HepG2 (cell line): ENCODE measurements around the gene CEMP1. TPM values are rescaled to one million over a fixed set of nuclear protein-coding genes. Genes with fewer than 3 reads are reported as not detected.

Experiments
- CEBPB ChIP-seq: IDR thresholded peaks from 2 replicates; pipeline ENCODE4 v1.6.1; 2011; ENCODE audit warnings: low read depth, low read length, improper control_type of control experiment, borderline replicate concordance
- CENPT ChIP-seq: sonication (generic); formaldehyde crosslinking; IDR thresholded peaks from 2 replicates; pipeline ENCODE4 v1.8.0; 2022; ENCODE audit warnings: low read depth, mild to moderate bottlenecking, moderate library complexity, missing genetic modification reagents
- CREM ChIP-seq, 2 experiments: sonication (generic) in 1 of 2; formaldehyde crosslinking in 1 of 2; IDR thresholded peaks; 2 replicates each; pipeline versions ENCODE4 v1.4.0 to v1.6.1; 2016 to 2020; ENCODE audit warnings: antibody characterized with exemption in 1 of 2, mild to moderate bottlenecking in 1 of 2, missing genetic modification reagents in 1 of 2
- DMAP1 ChIP-seq: IDR thresholded peaks from 2 replicates; pipeline ENCODE4 v1.6.1; 2016
- FOXA3 ChIP-seq: IDR thresholded peaks from 2 replicates; pipeline ENCODE4 v1.6.1; 2016; ENCODE audit warnings: missing genetic modification reagents, missing compliant biosample characterization
- HNRNPLL ChIP-seq: fragments of 200-400 bp; formaldehyde crosslinking; IDR thresholded peaks from 2 replicates; pipeline ENCODE4 v1.6.1; 2017; ENCODE audit warnings: mild to moderate bottlenecking, low read depth, low read length; ENCODE audit not compliant: poor library complexity, severe bottlenecking
- KDM6A ChIP-seq: IDR thresholded peaks from 2 replicates; pipeline ENCODE4 v1.6.1; 2016; ENCODE audit warnings: low read depth
- MLLT10 ChIP-seq: sonication (generic); formaldehyde crosslinking; IDR thresholded peaks from 2 replicates; pipeline ENCODE4 v1.4.0; 2020; ENCODE audit warnings: missing genetic modification reagents
- NFKBIZ ChIP-seq: IDR thresholded peaks from 2 replicates; pipeline ENCODE4 v1.6.1; 2018; ENCODE audit warnings: missing genetic modification reagents, missing compliant biosample characterization
- RNF2 ChIP-seq: fragments of 450-650 bp; conservative IDR thresholded peaks from 2 replicates; pipeline ENCODE4 v1.6.1; 2016; ENCODE audit warnings: low read depth
- SAFB2 ChIP-seq: sonication (generic); formaldehyde crosslinking; IDR thresholded peaks from 2 replicates; pipeline ENCODE4 v1.5.1; 2020; ENCODE audit warnings: missing genetic modification reagents, low read depth, mild to moderate bottlenecking, borderline replicate concordance
- SALL1 ChIP-seq: sonication (generic); formaldehyde crosslinking; IDR thresholded peaks from 2 replicates; pipeline ENCODE4 v1.8.0; 2022; ENCODE audit warnings: mild to moderate bottlenecking, missing genetic modification reagents
- SIX4 ChIP-seq: sonication (generic); formaldehyde crosslinking; IDR thresholded peaks from 2 replicates; pipeline ENCODE4 v1.4.0; 2020; ENCODE audit warnings: missing genetic modification reagents
- SP1 ChIP-seq, 2 experiments: fragments of 450-650 bp in 1 of 2; sonication (generic) in 1 of 2; formaldehyde crosslinking in 1 of 2; IDR thresholded peaks; 2 replicates each; pipeline versions ENCODE4 v1.4.0 to v1.6.1; 2016 to 2020; ENCODE audit warnings: missing genetic modification reagents in 1 of 2
- SP5 ChIP-seq: IDR thresholded peaks from 2 replicates; pipeline ENCODE4 v1.6.1; 2016; ENCODE audit warnings: low read depth, borderline replicate concordance
- TOE1 ChIP-seq: sonication (generic); formaldehyde crosslinking; IDR thresholded peaks from 2 replicates; pipeline ENCODE4 v1.4.0; 2020; ENCODE audit warnings: mild to moderate bottlenecking, missing genetic modification reagents
- ZNF24 ChIP-seq: fragments of 450-650 bp; IDR thresholded peaks from 2 replicates; pipeline ENCODE4 v1.6.1; 2017; ENCODE audit warnings: antibody characterized with exemption, mild to moderate bottlenecking
- ZNF317 ChIP-seq: sonication (generic); formaldehyde crosslinking; IDR thresholded peaks from 2 replicates; pipeline ENCODE4 v1.5.0; 2020; ENCODE audit warnings: mild to moderate bottlenecking, missing genetic modification reagents
- ZNF543 ChIP-seq: sonication (generic); formaldehyde crosslinking; IDR thresholded peaks from 2 replicates; pipeline ENCODE4 v1.4.0; 2020; ENCODE audit warnings: mild to moderate bottlenecking, missing genetic modification reagents
- ZNF776 ChIP-seq: sonication (generic); formaldehyde crosslinking; IDR thresholded peaks from 2 replicates; pipeline ENCODE4 v1.4.0; 2020; ENCODE audit warnings: mild to moderate bottlenecking, missing genetic modification reagents
- ZNF777 ChIP-seq: sonication (generic); formaldehyde crosslinking; IDR thresholded peaks from 2 replicates; pipeline ENCODE4 v1.4.0; 2020; ENCODE audit warnings: missing genetic modification reagents
- ZNF780A ChIP-seq: sonication (generic); formaldehyde crosslinking; IDR thresholded peaks from 2 replicates; pipeline ENCODE4 v1.8.0; 2022; ENCODE audit warnings: mild to moderate bottlenecking, missing genetic modification reagents, moderate library complexity
- polyA plus RNA-seq, 8 experiments: library from polyadenylated mRNA; depleted of rRNA in 3 of 8; stranded (reverse) in 7 of 8; unstranded in 1 of 8; fragments of >200 nt; fragmentation: Illumina TruSeq in 4 of 8; extraction: Trizol in 4 of 8; gene quantifications; 2 replicates each; pipeline versions ENCODE4 v1.2.1 to v1.2.3, GENCODE V29; 2011 to 2016; ENCODE audit warnings: low read depth in 4 of 8, missing spikeins in 1 of 8, mixed read lengths in 1 of 8; ENCODE audit not compliant: insufficient read depth in 1 of 8
- total RNA-seq, 5 experiments: library from RNA; depleted of rRNA; stranded (reverse); fragments of >200 nt; fragmentation: Illumina TruSeq; extraction: Trizol; gene quantifications; 2 replicates each; pipeline ENCODE4 v1.2.3, GENCODE V29; 2016; ENCODE audit warnings: low read depth in 1 of 5
- TF ChIP-seq, protein P1 (sequence below): IDR thresholded peaks from 2 replicates; pipeline ENCODE4 v1.6.1; 2016; ENCODE audit warnings: low read depth, borderline replicate concordance
- TF ChIP-seq, protein P2 (sequence below): sonication (generic); formaldehyde crosslinking; conservative IDR thresholded peaks from 2 replicates; pipeline ENCODE4 v1.4.0; 2020; ENCODE audit warnings: mild to moderate bottlenecking, missing genetic modification reagents, moderate library complexity

Gene CEMP1
- total and polyA plus RNA-seq, 2 of the 13 experiments (the other 11 are each of a cell fraction or from before 2014, with no cell fraction given) = not detected

GRCh38 chr16:2524339-2524938, 6.8 kb downstream of the CEMP1 start (continued):
- TF ChIP-seq HNRNPLL (peak; percentile 33), RNF2 (no peak), ZNF780A (CRISPR knock-in tag) (no peak), ZNF776 (CRISPR knock-in tag) (peak; percentile 16; the same call in 1 of the 2 replicates), FOXA3 (peak; percentile 91), SIX4 (CRISPR knock-in tag) (peak; percentile 41; the same call in 1 of the 2 replicates), KDM6A (CRISPR knock-in tag) (peak; percentile 94), SP1 (IDR thresholded peaks at IDR 0.05) (no peak), SP1 (CRISPR knock-in tag; IDR thresholded peaks at IDR 0.05) (peak; percentile 36; the same call in 1 of the 2 replicates), SALL1 (CRISPR knock-in tag) (peak; percentile 71), NFKBIZ (CRISPR knock-in tag) (0 out of 2 replicates have a peak, but pooled peaks have one; percentile 46), ZNF317 (0 out of 2 replicates have a peak, but pooled peaks have one; percentile 59), CEBPB (no peak), ZNF777 (CRISPR knock-in tag) (no peak; the same call in 1 of the 2 replicates), CENPT (CRISPR knock-in tag) (no peak), MLLT10 (no peak), SAFB2 (peak; percentile 37; the same call in 1 of the 2 replicates), TOE1 (CRISPR knock-in tag) (peak; percentile 93), ZNF543 (CRISPR knock-in tag) (0 out of 2 replicates have a peak, but pooled peaks have one; percentile 68), ZNF24 (no peak), SP5 (CRISPR knock-in tag) (peak; percentile 90; the same call in 1 of the 2 replicates), CREM (IDR thresholded peaks at IDR 0.05) (peak; percentile 82), CREM (CRISPR knock-in tag; IDR thresholded peaks at IDR 0.05) (no peak), DMAP1 (CRISPR knock-in tag) (peak; percentile 43; the same call in 1 of the 2 replicates)
- TF ChIP-seq, protein P1, sequence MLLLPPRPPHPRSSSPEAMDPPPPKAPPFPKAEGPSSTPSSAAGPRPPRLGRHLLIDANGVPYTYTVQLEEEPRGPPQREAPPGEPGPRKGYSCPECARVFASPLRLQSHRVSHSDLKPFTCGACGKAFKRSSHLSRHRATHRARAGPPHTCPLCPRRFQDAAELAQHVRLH = peak; percentile 49; the same call in 1 of the 2 replicates
- TF ChIP-seq, protein P2, sequence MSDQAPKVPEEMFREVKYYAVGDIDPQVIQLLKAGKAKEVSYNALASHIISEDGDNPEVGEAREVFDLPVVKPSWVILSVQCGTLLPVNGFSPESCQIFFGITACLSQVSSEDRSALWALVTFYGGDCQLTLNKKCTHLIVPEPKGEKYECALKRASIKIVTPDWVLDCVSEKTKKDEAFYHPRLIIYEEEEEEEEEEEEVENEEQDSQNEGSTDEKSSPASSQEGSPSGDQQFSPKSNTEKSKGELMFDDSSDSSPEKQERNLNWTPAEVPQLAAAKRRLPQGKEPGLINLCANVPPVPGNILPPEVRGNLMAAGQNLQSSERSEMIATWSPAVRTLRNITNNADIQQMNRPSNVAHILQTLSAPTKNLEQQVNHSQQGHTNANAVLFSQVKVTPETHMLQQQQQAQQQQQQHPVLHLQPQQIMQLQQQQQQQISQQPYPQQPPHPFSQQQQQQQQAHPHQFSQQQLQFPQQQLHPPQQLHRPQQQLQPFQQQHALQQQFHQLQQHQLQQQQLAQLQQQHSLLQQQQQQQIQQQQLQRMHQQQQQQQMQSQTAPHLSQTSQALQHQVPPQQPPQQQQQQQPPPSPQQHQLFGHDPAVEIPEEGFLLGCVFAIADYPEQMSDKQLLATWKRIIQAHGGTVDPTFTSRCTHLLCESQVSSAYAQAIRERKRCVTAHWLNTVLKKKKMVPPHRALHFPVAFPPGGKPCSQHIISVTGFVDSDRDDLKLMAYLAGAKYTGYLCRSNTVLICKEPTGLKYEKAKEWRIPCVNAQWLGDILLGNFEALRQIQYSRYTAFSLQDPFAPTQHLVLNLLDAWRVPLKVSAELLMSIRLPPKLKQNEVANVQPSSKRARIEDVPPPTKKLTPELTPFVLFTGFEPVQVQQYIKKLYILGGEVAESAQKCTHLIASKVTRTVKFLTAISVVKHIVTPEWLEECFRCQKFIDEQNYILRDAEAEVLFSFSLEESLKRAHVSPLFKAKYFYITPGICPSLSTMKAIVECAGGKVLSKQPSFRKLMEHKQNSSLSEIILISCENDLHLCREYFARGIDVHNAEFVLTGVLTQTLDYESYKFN (CRISPR knock-in tag) = peak; percentile 99
